ENCODE data around the gene GTSE1. TPM values are rescaled to one million over a fixed set of nuclear protein-coding genes. Genes with fewer than 3 reads are reported as not detected.
"Not testable (repeated sequence)": the region's sequence is repeated elsewhere in the genome, so short reads cannot be mapped to it uniquely, and the experiment has no call there.

The GTSE1 gene
- 49.8 TPM for polyA plus RNA-seq (2013, experiment 1 of 2; ENCODE audit: insufficient read length)
- 6.1 TPM for polyA plus RNA-seq (2013, experiment 2 of 2; ENCODE audit: insufficient read length)

DNA sequence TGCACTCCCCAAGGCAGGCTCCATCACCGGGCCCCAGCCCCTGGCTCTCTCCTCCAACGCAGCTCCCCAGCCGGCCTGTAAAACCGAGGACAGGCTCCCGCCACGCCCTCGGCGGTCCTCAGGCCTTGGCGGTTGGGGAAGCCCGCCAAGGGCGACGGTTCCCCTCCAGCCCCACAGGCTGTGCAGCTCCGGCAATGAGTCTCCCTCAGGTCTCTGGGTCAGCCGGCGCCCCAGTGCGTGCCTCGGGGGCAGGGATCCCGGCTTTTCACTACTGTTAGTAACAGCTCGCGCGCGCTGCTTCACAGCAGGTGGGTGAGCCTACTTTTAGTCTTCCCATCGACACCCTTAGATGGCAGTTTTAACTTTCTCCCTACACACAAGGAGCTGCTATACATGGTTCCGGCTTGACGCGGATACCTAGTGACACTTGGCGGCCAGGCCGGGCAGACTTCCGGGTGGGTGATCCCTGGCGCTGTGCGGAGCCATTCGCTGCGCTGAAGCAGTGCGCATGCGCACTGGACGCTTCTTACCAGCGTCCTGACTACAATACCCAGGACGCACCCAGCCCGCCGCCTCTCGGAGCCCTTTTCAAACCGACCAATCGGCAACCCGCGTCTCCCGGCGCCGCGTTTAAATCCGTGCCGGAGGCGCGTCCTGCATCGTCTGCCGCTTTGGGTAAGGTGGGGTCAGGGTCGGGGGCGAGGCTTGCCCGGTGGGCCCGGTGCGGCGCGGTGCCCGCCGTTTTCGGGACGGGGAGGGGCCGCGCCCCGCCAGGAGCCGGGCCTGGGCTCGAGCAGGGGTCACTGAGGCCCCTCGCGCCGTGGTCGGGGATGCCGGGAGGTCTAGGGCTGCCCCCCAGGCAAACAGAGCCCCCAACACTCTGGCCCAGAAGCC, at the start of gene GTSE1:
GTSE1 (plus strand) TSS at position 614 of the 894 bp plus-strand sequence. CDS start 531 bp downstream, outside the sequence.
- peak; percentile 98 for DNase-seq

DNA sequence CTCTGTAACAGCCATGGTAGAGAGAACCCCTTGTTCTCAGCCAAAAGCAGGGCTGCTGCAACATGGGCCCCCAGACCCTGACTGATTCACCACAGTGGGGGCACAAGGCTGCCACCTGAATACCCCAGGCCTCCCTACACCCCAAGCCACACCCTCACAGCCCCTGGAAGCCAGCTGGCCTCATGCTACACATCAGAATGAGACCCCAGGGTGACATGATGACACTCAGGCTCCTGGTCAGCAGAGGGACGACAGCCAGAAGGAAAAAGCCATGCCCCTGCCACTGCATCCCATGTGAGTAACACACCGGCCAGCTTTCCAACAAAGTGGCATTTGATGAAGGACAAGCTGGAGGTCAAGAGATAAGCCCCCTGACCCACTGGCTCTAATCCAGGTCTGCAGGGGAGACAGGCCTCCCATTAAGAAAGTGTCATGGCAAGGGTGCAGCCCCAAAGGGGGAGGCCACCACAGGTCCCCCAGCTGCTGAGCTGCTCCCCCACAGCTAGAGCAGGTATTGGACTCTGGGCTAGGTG, 49.2 kb upstream of the GTSE1 start:
- DNase-seq = no peak

GRCh38 chr22:46250035-46250782, 46.5 kb upstream of the GTSE1 start, which contains the start of gene CDPF1:
TSS of gene CDPF1 (minus strand) at chr22:46250293. CDS start at chr22:46248284, 2,009 bp downstream.
- DNase-seq = peak; percentile 89

DNA sequence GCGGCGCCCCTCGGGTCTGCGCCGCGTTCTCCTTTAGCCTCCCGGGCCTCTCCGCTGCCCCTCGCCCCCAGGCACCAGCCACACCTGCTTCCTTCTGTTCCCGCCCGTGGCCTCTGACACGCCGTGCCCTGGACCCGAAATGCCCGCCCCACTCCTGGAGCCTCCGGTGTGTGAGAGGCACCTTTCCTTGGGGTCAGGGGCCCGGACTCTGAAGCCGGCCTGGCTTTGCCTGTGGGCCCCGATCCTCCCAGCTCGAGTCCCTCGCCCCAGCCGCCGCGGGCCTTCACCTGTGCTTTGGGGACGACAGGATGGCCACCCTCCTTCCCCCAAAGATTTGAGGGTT, 45.9 kb upstream of the GTSE1 start:
- no peak for DNase-seq

DNA sequence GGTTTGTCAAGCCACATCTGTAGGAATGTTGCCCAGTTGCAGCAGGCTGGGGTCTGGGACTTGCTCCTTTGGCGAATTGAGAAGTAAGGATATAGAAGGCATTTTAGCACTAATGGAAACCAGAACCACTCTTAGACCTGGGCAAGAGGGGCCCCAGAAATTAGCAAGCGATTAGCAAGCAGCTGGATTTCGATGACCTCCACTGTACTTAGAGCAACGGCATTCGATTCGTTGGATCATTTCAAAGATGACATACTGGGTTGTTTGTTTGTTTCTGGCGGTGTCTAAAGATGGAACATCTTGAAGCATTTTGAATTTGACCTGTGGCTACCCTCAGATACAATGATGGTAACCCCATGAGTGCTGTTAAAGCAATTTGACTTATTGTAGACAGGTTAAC, 45.4 kb upstream of the GTSE1 start:
- DNase-seq = no peak

GRCh38 chr22:46251816-46252380, 44.8 kb upstream of the GTSE1 start:
- DNase-seq = no peak

DNA sequence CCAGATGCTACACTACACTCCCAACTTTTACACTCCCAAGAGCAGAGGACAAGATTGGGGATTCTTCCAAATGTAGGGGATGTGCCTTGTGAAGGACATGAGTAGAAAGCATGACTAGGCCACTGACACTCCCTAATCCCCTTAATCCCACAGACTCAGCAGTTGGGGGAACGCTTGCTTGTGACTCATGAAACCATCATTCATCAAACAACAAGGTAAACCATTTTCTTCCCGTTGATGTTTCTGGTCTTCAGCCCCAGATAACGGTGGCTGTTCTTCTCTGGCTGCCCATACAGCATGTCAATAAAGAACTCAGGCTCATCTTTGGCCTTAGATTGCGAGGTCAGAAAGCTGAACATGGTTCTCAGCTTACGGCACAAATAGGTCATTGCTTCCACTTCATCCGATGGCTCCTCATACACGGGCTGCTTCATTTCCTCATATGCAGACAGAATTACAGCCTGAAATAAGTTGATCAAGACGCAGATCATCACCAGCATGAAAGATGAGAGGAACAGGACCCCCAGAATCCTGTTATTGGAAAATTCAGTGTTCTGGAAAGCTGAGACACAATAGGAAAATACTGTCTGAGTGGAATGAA, 40.2 kb upstream of the GTSE1 start:
- no peak for DNase-seq

DNA sequence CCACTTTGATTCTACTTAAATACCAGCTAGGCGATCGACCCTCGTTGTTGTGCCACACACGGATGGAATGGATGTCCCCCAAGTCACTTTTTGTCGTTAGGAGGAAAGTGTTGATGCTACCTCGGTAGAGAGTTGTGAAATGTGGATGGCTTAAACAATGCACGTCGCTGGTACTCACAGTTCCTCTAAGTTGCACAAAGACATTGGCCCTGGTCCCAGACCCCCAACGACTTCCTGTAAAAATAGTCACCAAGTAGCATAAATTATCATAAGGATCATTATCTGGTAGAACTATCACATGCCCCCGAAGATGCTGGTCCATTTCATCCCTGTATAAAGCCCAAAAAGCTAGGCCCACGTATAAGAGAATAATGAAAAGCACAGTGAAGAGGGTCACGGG, 37.3 kb upstream of the GTSE1 start:
- DNase-seq = no peak

DNA sequence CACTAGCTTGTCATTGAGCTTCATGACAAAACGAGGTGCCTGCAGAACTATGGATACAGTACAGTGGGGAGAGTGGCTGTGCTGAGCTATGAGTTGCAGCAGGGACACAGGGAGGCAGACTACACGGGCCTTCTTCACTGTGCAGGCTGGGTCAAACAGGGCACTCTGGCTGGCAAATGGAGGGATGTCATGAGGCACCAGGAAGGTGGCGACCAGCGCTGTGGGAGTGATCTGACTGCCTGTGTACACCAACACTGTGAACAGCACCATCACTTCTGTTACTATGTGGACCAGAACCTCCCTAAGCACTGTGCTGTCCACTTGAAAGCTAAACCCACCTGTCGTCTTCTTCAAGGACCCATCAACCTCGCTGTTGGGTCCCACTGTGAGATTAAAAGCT, 36.6 kb upstream of the GTSE1 start:
- DNase-seq = no peak

DNA sequence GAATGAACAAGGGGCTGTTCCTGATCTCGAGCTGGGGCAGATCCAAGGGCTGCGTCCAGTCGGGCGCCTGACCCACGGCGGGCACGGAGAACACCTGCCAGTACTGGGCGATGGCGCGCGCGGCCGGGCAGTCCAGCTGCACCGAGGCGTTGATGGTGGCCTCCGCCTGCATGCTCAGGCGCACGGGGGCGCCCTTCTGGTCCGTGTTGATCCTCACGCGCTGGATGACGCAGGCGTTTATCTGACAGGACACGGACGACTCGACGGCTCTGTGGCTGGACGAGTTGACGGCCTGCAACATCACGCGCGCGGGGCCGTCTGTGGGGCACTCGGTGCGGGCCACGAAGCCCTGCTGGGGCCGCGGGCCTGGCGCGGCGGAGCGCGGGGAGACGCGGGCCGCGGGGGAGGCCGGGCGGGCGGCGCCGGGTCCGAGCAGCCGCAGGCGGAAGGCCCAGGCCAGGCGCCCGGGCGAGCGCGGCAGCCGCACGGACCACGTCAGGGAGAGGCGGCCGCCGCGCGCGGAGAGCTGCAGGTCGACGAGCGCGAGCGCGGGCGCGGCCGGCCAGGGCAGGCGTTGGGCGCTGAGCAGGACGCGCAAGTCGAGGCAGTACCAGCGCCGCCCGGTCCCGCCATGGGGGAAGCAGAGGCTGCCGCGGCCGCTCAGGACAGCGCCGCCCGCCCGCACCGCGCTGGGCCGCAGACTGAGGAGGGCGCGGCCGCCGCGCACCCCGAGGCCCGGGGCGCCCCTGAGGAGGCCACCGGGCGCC, 34.0 kb upstream of the GTSE1 start:
- DNase-seq = peak; percentile 59

GRCh38 chr22:46263216-46263590, 33.5 kb upstream of the GTSE1 start, which contains the start of gene PKDREJ:
TSS of gene PKDREJ (minus strand) at chr22:46263343. CDS start at chr22:46263322, 21 bp downstream.
- DNase-seq = no peak

GRCh38 chr22:46264520-46264919, 32.1 kb upstream of the GTSE1 start:
- not testable (repeated sequence) for DNase-seq

GRCh38 chr22:46265627-46266026, 31.0 kb upstream of the GTSE1 start:
- not testable (repeated sequence) for DNase-seq

DNA sequence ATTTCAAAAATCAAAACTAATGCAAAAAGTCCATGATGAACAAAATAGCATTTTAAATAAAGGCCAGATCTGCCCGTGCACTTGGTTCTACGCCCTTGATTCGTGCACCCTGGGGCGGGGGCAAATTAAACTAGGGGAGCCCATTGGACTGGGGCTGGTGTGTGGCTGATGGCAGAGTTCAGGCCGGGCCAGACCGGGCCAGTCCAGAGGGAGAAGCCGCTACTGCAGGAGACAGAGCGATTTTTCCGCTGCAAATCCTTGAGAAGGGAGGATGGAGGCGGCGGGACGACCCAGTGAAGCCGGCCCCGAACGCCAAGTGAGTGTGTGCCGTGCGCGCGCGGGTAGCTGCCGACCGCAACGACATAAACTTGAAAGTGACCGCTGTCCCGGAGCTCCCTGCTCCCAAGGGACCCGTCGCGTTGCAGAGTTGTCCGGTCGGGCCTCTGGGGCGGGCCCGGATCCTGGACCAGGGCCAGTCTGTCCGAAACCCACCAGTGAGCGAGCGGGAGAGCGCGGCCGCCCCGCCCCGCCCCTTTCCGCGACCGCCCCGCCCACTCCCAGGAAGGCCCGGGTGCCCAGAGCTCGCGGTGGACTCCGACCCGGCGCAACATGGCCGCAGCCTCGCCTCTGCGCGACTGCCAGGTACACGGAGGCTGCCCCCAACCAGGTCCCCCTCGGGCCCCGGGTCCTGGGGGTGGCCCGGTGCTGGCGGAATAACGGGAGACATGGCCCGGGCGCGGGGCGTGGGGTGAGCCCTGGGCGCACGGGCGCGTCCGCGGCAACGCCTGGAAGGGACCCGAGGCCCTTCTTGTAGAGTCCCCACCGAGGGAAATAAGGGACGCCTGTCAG, 29.0 kb upstream of the GTSE1 start, which contains the start of gene TTC38:
TTC38 (plus strand) TSS at position 578 of the 849 bp plus-strand sequence; CDS start at position 610, 32 bp downstream.
- peak; percentile 80 for DNase-seq

DNA sequence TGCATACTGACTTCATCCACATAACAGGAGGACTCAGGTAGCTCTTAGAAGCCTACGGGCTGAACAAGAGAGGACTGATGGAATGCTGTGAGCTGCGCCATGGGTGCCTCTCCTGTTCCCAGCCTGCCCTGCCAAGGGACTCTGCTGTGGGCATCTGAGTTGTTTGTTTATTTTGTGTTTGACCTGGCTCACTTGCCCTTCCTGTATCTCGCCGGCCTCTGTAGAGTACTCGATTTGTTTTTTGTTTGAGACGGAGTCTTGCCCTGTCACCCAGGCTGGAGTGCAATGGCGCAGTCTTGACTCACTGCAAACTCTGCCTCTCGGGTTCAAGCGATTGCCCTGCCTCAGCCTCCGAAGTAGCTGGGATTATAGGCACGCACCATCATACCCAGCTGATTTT, 27.1 kb upstream of the GTSE1 start:
- no peak for DNase-seq

DNA sequence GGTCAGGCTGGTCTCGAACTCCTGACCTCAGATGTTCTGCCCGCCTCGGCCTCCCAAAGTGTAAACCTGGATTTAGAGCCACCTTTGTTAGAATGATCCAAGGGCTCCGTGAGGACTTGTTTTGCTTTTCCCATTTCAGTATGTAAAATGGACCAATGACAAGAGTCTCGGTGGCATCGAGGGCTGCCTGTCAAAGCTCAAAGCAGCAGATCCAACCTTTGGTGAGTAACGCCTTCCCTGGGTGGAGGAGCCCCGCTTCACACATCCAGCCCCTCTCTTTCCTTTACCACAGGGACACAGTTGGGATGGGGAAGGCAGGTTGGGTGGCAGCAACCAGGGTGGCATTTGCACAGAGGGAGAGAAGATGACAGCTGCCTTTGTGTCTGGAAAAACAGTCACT, 24.5 kb upstream of the GTSE1 start:
- DNase-seq = no peak

GRCh38 chr22:46272762-46273431, 23.8 kb upstream of the GTSE1 start:
- no peak for DNase-seq

DNA sequence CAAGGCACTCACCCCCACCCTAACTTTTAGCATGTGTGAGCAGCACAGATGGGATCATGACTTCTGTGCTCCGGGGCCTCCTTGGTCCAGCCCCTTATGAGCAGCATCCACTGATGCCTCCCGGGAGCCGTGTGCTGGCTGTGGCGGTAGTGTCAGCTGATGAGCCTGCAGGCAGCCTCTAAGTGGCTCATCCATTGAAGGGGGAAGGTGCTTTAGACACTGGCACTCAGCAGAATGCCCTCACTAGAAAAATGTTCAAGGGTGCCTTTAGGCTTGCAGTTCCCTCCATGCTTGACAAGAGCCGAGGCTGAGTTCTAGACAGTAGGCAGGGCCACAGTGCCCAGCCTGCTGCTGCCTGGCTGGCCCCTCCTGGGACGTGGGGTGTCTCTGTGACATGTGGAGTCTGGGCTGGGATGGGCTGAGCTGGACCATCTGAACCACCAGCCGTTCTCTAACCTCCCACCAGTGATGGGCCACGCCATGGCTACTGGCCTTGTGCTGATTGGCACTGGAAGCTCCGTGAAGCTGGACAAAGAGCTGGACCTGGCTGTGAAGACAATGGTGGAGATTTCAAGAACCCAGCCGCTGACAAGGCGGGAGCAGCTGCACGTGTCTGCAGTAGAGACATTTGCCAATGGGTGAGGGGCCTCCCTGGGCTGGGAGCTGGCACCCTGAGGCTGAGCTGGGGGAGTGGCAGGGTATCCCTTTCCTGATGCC, 23.1 kb upstream of the GTSE1 start:
- DNase-seq = no peak

DNA sequence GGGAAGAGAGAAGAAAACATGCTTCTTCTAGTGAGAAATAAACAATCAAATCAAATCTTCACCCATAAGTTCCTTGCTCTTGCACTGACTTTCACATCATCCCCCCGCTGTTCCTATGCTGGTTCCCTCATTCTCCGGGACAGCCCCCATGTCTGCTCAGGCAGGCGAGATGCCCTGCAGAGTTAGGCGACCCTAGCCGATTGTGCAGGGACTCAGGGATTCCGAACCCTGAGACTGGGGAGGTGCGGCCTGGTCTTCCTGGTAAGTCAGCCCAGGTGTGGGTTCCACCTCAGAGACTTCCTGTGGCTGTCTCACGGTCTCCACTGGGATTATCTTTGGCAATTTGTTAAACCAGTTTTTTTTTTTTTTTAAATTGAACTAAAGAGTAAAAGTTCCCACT, 22.3 kb upstream of the GTSE1 start:
- DNase-seq = no peak

All from fibroblast of skin of back (primary cell).